GM15510 (cell line): Measurements from ENCODE around the gene DIDO1.

Experiments used
- POLR2A ChIP-seq: IDR thresholded peaks from 3 replicates; pipeline ENCODE4 v1.6.1; 2011; ENCODE audit warnings: borderline replicate concordance; ENCODE audit not compliant: insufficient read length; ENCODE audit errors: extremely low read depth

The DIDO1 gene

DNA sequence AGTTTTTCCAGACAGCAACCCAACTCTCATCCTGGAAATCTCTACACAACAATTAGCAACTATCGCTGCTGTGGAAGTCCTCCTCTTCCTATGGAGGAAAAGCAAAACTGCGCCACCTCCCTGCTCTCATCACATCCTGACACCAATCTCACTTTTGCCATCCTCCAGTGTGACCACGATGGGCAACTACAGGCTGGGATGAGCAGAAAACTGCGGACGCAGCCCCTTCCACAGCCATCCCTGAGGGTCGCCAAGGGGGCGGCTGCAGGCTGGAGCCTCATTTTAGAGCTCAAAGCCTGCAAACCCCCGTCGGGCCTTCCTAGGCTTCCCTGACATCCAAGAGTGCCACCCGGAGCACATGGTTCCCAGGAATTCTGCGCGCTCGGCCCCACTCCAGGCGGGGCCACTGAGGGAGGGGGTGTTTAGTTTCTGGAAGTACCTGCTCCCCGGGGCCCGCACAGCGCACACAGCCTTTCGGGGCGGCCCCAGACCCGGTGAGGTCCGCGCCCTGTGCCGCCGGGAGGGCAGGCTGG lies 65.8 kb downstream of the DIDO1 start:
- no peak for TF ChIP-seq POLR2A

DNA sequence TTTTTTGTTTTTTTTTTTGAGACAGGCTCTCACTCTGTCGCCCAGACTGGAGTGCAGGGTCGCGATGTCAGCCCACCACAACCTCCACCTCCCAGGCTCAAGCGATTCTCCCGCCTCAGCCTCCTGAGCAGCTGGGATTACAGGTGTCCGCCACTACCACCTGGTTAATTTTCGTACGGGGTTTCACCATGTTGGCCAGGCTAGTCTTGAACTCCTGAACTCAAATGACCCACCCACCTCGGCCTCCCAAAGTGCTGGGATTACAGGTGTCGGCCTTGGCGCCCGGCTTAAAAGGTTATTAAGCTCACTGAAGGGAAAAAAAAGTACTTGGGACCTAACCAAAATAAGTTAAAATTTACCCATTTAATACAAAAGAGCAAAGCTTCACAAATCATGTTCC lies 66.6 kb downstream of the DIDO1 start:
- no peak for TF ChIP-seq POLR2A

DNA sequence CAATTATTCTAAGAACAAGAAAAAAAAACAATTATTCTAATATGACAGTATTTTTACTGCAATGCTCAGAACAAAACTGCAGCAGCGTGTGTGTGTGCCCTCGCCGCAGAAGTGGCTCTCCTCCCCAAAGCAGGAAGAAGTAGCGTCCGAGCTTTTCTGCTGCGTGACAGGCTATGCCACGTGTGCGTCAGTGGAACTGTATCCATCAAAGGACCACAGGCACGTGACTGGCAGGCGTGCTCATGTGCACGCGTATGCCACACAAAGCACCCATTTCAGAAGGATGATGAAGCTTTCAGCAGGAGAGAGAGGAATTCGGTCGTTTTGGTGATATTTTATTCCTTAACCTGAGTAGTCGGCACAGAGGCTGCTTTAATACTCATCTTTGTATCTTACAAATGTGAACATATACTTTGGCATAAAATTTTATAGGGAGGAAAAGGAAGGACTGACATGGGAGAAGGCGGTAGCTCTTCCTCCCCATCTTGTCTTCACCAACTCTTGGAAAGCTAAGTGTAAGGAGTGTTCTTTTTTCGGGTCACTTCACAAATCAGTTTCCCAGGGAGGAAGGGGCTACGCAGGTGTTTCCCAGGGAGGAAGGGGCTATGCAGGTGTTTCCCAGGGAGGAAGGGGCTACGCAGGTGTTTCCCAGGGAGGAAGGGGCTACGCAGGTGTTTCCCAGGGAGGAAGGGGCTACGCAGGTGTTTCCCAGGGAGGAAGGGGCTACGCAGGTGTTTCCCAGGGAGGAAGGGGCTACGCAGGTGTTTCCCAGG lies 68.1 kb downstream of the DIDO1 start:
- no peak for TF ChIP-seq POLR2A

DNA sequence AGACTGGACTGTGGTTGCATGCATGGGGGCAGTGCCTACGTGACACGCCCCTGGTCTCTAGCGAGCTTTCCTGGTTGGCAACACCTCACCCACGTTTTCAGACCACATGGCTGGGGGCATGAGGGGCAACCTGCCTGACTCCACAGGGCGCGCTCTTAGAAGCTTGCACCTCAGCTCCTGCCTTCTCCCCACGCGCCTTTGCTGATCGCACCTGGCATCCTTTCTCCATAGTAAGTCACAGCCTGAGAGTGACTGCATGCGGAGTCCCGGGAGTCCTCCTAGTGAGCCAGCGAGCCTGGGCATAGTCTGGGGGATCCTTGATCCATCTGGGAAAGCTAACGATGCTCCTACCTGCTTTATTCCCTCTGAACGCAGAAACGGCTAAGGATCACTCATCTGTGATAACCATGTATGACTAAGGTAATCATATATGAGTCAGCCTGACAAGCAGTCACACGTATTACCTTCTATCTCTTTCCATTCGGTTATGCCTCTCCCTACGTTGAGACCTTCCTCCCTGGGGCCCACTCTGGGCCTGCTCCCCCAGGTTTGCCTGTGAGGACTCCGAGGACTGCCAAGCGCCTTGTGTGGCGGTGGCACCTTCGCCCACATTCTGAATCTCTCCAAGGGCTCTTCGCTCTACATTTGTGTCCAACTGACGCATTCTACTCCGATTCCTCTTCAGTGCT lies 69.2 kb downstream of the DIDO1 start:
- no peak for TF ChIP-seq POLR2A

DNA sequence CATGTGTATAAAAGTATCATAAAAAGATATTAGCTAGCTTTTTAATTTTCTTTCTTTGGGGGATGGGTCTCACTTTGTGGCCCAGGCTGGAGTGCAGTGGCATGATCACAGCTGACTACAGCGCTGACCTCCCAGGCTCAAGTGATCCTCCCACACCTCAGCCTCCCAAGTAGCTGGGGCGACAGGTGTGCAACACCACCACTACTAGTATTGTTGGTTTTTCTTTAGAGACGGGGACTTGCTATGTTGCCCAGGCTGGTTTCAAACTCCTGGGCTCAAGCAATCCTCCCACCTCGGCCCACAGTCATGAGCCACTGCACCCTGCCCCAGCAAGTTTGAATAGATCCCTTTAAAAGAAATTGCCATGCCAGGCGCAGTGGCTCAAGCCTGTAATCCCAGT lies 71.2 kb downstream of the DIDO1 start:
- no peak for TF ChIP-seq POLR2A

DNA sequence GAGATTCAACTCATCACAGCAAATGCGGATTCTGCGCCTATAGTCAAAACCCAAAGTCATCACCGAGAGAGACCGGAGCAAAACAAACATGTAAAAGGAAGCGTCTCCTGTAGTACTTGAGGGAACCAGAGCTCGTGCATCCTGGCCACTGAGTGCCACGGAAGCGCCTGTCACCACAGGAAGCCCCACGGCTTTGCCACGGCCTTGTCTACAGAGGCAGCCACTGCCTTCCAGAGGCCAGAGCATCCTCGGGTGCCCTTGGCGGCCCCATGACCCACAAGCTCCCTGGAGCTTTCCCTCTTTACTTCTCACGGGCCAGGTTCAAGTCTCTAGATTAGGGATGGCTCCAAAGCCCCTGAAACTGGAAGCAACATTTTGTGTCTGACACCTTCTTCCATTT lies 72.2 kb downstream of the DIDO1 start:
- no peak for TF ChIP-seq POLR2A

DNA sequence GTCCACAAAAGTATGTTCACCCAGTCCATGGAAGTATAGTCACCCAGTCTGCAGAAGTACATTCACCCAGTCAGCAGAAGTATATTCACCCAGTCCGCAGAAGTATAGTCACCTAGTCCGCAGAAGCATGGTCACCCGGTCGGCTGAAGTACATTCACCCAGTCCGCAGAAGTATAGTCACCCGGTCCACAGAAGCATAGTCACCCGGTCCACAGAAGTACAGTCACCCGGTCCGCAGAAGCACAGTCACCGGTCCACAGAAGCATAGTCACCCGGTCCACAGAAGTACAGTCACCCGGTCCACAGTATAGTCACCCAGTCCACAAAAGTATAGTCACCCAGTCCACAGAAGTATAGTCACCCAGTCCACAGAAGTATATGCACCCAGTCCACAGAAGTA lies 73.5 kb downstream of the DIDO1 start:
- TF ChIP-seq POLR2A: no peak

DNA sequence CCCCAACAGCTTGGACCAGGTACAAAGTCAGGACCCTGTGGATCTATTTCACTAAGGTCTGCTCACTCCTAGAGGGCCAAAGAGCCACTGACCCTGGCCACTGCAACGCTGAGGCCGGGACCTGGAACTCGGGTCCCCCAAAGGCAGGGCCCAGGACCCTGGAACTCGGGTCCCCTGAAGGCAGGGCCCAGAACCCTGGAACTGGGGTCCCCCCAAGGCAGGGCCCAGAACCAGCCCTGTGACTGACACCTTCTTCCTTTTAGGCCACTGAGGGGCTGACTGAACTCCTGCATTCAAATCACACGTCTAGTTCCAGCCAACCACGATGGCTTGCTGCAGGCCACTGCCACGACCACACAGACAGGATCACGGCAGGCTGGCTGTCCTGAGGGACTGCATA lies 74.1 kb downstream of the DIDO1 start:
- TF ChIP-seq POLR2A: no peak

DNA sequence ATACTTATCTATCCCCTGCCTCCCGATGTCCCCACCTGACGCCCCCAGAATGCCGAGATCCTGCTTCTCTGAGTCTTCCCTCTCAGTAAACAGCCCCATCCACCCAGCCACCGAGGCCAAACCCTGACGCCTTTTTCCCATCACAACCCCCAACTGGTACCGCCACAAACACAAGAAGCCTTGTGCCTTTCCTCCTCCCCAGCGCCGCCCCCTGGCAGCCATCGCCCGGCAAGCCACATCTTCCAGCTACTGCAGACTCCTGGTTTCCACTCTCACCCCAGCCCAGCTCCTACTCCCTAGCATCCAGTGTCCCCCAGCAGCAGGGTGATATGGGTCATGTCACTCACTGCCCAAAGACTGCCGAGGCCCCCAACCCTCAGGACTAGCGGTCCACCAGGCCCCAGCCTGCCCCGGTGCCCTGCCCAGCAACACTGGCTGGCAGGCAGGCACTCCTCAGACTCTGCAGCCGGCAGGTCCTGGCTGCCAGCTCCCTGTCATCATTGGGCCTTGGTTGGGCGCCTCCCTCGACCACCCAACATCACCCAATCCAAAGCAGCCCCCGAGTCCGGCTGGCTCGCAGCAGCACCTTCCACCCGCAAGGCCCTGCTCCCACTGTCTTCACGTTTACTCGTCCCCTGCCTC lies 75.9 kb downstream of the DIDO1 start:
- no peak for TF ChIP-seq POLR2A

DNA sequence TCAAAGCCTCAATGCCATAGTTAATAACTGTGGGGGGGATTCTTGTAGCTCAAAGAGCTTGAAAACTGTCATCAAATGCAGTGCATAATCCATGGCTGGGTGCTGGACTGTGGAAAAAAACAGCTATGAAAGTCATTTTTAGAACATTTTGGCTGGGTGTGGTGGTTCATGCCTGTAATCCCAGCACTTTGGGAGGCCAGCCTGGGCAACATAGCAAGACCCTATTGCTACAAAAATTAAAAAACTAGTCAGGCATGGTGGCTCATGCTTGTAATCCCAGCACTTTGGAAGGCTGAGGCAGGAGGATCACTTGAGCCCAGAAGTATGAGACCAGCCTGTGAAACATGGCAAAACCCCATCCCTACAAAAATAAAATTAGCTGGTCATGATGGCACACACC lies 76.9 kb downstream of the DIDO1 start:
- no peak for TF ChIP-seq POLR2A

DNA sequence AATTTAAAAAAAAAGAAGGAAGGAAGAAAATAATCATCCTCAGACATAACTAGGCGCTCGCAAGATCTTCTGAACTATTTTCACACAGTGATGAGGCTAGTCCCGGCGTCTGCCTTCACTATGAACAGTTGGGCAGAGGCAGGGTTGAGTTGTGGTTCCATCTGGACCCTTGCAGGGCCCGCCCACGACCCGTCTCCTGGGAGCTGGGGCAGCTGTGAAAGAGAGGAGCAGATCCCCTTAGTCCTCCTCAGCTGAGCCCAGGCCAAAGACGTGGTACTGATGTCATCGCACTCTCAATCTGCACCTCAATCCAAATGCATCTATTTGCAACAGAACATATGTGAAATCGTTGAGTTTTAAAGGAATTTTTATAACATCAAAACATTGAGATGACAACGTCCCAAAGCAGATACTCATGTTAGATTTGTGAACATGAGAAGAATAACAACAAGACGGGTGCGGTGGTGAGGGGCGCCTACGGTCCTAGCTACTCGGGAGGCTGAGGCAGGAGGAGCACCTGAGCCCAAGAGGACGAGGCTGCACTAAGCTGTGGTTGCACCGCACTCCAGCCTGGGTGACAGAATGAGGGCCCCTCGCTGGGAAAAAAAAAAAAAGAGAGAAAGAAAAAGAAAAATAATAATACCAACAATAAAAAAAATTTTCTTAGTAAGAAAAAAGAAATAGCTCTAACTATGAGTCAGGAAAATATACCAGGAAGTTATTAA lies 80.0 kb downstream of the DIDO1 start:
- no peak for TF ChIP-seq POLR2A

DNA sequence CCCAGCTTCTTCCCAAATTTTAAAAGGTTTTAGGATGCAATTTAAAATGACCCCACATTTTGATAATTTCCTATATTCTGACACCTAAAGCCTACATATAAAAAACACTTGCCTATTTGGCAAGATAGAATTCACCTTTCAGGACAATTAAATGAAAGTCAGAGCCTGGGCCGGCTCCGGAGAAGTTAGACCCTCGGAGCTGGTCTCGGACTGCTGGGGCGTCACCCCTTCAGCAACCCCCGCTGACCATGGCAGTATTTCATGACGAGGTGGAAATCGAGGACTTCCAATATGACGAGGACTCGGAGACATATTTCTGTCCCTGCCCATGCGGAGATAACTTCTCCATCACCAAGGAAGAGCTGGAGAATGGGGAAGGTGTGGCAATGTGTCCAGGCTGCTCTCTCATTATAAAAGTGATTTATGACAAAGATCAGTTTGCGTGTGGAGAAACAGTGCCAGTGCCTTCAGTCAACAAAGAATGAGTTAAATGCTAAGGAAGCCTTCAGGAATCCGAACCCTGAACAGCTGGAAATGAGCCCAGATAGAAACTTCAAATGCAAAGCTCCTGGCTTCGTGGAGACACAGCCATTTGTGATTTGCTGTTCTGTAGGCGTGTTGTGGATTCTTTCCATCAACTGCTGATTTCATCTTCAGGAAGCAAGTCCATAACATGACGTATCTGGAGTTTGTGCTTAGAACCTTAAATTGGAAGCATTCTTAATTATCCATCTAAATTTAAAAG lies 80.7 kb downstream of the DIDO1 start:
- TF ChIP-seq POLR2A: no peak

DNA sequence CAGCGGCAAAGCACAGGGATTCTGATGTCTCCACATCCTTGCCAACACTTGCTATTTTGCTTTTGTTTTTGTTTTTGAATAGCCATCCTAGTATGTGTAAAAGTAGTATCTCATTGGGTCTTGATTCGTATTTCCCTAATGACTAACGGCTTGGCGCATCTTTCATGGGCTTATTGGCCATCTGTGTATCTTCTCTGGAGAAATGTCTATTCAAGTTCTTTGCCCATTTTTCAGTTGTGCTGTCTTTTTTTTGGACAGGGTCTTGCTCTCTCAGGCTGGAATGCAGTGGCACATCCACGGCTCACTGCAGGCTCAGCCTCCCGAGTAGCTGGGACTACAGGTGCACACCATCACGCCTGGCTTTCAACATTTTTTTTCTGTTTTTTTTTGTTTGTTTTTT lies 82.1 kb downstream of the DIDO1 start:
- TF ChIP-seq POLR2A: no peak

DNA sequence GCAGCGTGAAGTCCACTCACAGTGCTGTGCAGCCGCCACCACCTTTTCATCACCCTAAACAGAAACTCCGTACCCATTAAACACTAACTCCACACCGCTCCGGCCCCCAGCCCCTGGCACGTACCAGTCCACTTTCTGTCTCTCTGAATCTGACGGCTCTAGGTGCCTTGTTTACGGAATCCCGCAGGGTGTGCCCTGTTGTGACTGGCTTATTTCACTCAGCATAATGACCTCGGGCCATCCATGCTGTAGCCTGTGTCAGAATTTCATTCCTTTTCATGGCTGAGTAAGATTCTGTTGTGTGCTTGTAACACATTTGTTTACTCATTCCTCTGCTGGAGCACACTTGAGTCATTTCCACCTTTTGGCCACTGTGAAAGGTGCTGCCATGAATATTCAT lies 82.6 kb downstream of the DIDO1 start:
- TF ChIP-seq POLR2A: no peak
